ENCODE data around the gene RUNX1.
A peak's percentile ranks its signal among the peaks of the same experiment; 100 is the strongest.

Gene RUNX1

GRCh38 chr21:35023396-35024070 lies 25.6 kb downstream of the RUNX1 start:
- Mint-ChIP-seq H3K27ac (peak overlapping the region in 1 of 3 experiments; percentile 62), H3K4me3 (no peak overlapping the region), H3K27me3 (ENCODE audit: low read depth) (peaks cover 43% of the 10 kb centered on the region), H3K4me1 (peaks cover 34% of the 10 kb centered on the region), H3K9me3 (no peaks in the 10 kb centered on the region), H3K36me3 (ENCODE audit: low read depth) (no peaks in the 10 kb centered on the region)
- no peak for TF ChIP-seq CTCF (IDR thresholded peaks at IDR 0.05; ENCODE audit: unreplicated experiment in 3 of 3)

GRCh38 chr21:35021546-35021945 lies 27.6 kb downstream of the RUNX1 start:
- Mint-ChIP-seq H3K9me3 (no peaks in the 10 kb centered on the region), H3K36me3 (ENCODE audit: low read depth) (no peaks in the 10 kb centered on the region), H3K4me3 (no peak overlapping the region), H3K4me1 (peaks cover 21% of the 10 kb centered on the region), H3K27me3 (ENCODE audit: low read depth) (peaks cover 39% of the 10 kb centered on the region), H3K27ac (no peak overlapping the region)
- no peak for TF ChIP-seq CTCF (IDR thresholded peaks at IDR 0.05; ENCODE audit: unreplicated experiment in 3 of 3)

- Mint-ChIP-seq H3K9me3 (no peaks in the 10 kb centered on the region), H3K4me3 (no peak overlapping the region), H3K27me3 (ENCODE audit: low read depth) (peaks cover 35% of the 10 kb centered on the region), H3K36me3 (ENCODE audit: low read depth) (no peaks in the 10 kb centered on the region), H3K4me1 (peaks cover 15% of the 10 kb centered on the region), H3K27ac (no peak overlapping the region)
- no peak for TF ChIP-seq CTCF (IDR thresholded peaks at IDR 0.05; ENCODE audit: unreplicated experiment in 3 of 3)
Observed at GRCh38 chr21:35020902-35021301, 28.2 kb downstream of the RUNX1 start.

- no peak overlapping the region for H3K4me3 Mint-ChIP-seq
- H3K27me3 Mint-ChIP-seq (ENCODE audit: low read depth) = peaks cover 30% of the 10 kb centered on the region
- TF ChIP-seq CTCF (IDR thresholded peaks at IDR 0.05; ENCODE audit: unreplicated experiment in 3 of 3) = no peak
- no peaks in the 10 kb centered on the region for H3K9me3 Mint-ChIP-seq
- peaks cover 10% of the 10 kb centered on the region for H3K4me1 Mint-ChIP-seq
- H3K36me3 Mint-ChIP-seq (ENCODE audit: low read depth) = no peaks in the 10 kb centered on the region
- H3K27ac Mint-ChIP-seq = no peak overlapping the region
Observed at GRCh38 chr21:35020436-35020835, 28.7 kb downstream of the RUNX1 start.

- peak overlapping the region; percentile 14 to 65 (median 36) for H3K27ac Mint-ChIP-seq
- H3K36me3 Mint-ChIP-seq (ENCODE audit: low read depth) = no peaks in the 10 kb centered on the region
- peaks cover 25% of the 10 kb centered on the region for H3K27me3 Mint-ChIP-seq (ENCODE audit: low read depth)
- H3K4me3 Mint-ChIP-seq = no peak overlapping the region
- H3K4me1 Mint-ChIP-seq = peaks cover 8% of the 10 kb centered on the region
- no peaks in the 10 kb centered on the region for H3K9me3 Mint-ChIP-seq
- no peak for TF ChIP-seq CTCF (IDR thresholded peaks at IDR 0.05; ENCODE audit: unreplicated experiment in 3 of 3)
Observed at GRCh38 chr21:35019631-35020032, 29.5 kb downstream of the RUNX1 start.

GRCh38 chr21:35017256-35017655 lies 31.8 kb downstream of the RUNX1 start:
- H3K4me1 Mint-ChIP-seq = peaks cover 8% of the 10 kb centered on the region
- no peak overlapping the region for H3K4me3 Mint-ChIP-seq
- no peak for TF ChIP-seq CTCF (IDR thresholded peaks at IDR 0.05; ENCODE audit: unreplicated experiment in 3 of 3)
- no peaks in the 10 kb centered on the region for H3K9me3 Mint-ChIP-seq
- H3K27ac Mint-ChIP-seq = no peak overlapping the region
- H3K36me3 Mint-ChIP-seq (ENCODE audit: low read depth) = no peaks in the 10 kb centered on the region
- H3K27me3 Mint-ChIP-seq (ENCODE audit: low read depth) = peaks cover 24% of the 10 kb centered on the region
